IMR-90 (cell line): ENCODE results near the gene BRS3. TPM values are rescaled to one million over a fixed set of nuclear protein-coding genes. Genes with fewer than 3 reads are reported as not detected.

Experiments
- ATAC-seq: fragments of 200-7000 bp; cut with Tn5 transposase; 2 replicates; pipeline ENCODE4 v1.9.1; 2020; ENCODE audit warnings: low read depth, mild to moderate bottlenecking, moderate library complexity
- BruUV-seq: library from RNA; stranded (reverse); fragments of 400-500 nt; replicated peaks from 2 replicates; lab custom pipeline; 2021; lab: Mats Ljungman, UMichigan
- CTCF ChIA-PET: fragments of 300-600 bp; formaldehyde crosslinking; extraction: SDS; loops from one replicate; lab custom pipeline; 2021; ENCODE audit warnings: antibody characterized with exemption; lab: Yijun Ruan, JAX
- POLR2A ChIA-PET: fragments of 300-600 bp; sonication (Branson Sonifier 250); formaldehyde crosslinking; loops from one replicate; lab custom pipeline; 2022; ENCODE audit warnings: antibody characterized with exemption; ENCODE audit not compliant: unreplicated experiment; lab: Charles Lee
- DNase-seq: peaks from one replicate; pipeline ENCODE4 v3.0.0; 2013
- H2AFZ ChIP-seq: replicated peaks from 2 replicates; pipeline ENCODE3; 2013; ENCODE audit warnings: low read length, mild to moderate bottlenecking; ENCODE audit not compliant: poor library complexity
- H2AK5ac ChIP-seq: 2 replicates; pipeline ENCODE4 v1.6.1; 2013; ENCODE audit warnings: low read depth, low read length, inconsistent platforms
- H2AK9ac ChIP-seq: replicated peaks from 2 replicates; pipeline ENCODE3; 2013; ENCODE audit warnings: mild to moderate bottlenecking, low read depth, low read length, moderate library complexity; ENCODE audit not compliant: poor library complexity
- H2BK120ac ChIP-seq: 2 replicates; pipeline ENCODE4 v1.6.1; 2013; ENCODE audit warnings: low read depth, low read length, inconsistent platforms
- H2BK15ac ChIP-seq: 3 replicates; pipeline ENCODE4 v1.6.1; 2013; ENCODE audit warnings: low read depth, low read length, inconsistent platforms
- H2BK20ac ChIP-seq: 2 replicates; pipeline ENCODE4 v1.6.1; 2013; ENCODE audit warnings: low read depth, mild to moderate bottlenecking, inconsistent platforms, low read length, moderate library complexity
- H2BK5ac ChIP-seq: 2 replicates; pipeline ENCODE4 v1.6.1; 2013; ENCODE audit warnings: mild to moderate bottlenecking, low read depth, low read length, inconsistent platforms; ENCODE audit not compliant: poor library complexity, severe bottlenecking
- H3K14ac ChIP-seq: replicated peaks from 2 replicates; pipeline ENCODE4 v1.6.1; 2013; ENCODE audit warnings: low read depth, low read length, inconsistent platforms
- H3K18ac ChIP-seq: 2 replicates; pipeline ENCODE4 v1.6.1; 2013; ENCODE audit warnings: low read depth, low read length, control low read depth
- H3K23ac ChIP-seq: 2 replicates; pipeline ENCODE4 v1.6.1; 2013; ENCODE audit warnings: low read depth, low read length, inconsistent platforms
- H3K27ac ChIP-seq: 2 replicates; pipeline ENCODE4 v1.5.1; 2013; ENCODE audit warnings: mild to moderate bottlenecking, control low read depth, low read length; ENCODE audit not compliant: insufficient read depth
- H3K27me3 ChIP-seq: 2 replicates; pipeline ENCODE4 v1.6.1; 2013; ENCODE audit warnings: low read length; ENCODE audit not compliant: control insufficient read depth, insufficient read depth
- H3K36me3 ChIP-seq: 2 replicates; pipeline ENCODE4 v1.6.1; 2013; ENCODE audit warnings: low read length, mixed read lengths; ENCODE audit not compliant: control insufficient read depth, insufficient read depth
- H3K4ac ChIP-seq: 2 replicates; pipeline ENCODE4 v1.6.1; 2013; ENCODE audit warnings: low read depth, low read length, inconsistent platforms
- H3K4me1 ChIP-seq: 2 replicates; pipeline ENCODE4 v1.6.1; 2013; ENCODE audit warnings: low read length, mixed read lengths; ENCODE audit not compliant: control insufficient read depth, insufficient read depth
- H3K4me2 ChIP-seq: 2 replicates; pipeline ENCODE4 v1.6.1; 2013; ENCODE audit warnings: low read depth, mild to moderate bottlenecking, control low read depth, low read length, moderate library complexity
- H3K4me3 ChIP-seq: 2 replicates; pipeline ENCODE4 v1.5.1; 2013; ENCODE audit warnings: low read depth, mild to moderate bottlenecking, control low read depth, low read length, moderate library complexity; ENCODE audit not compliant: insufficient read depth
- H3K56ac ChIP-seq: 2 replicates; pipeline ENCODE4 v1.6.1; 2013; ENCODE audit warnings: low read length, inconsistent platforms; ENCODE audit not compliant: insufficient read depth; ENCODE audit errors: extremely low read depth
- H3K79me1 ChIP-seq, 2 experiments: 2 replicates each; pipeline ENCODE4 v1.6.1; 2013; ENCODE audit warnings: low read length in 2 of 2, inconsistent platforms in 1 of 2, low read depth in 1 of 2
- H3K9ac ChIP-seq: 2 replicates; pipeline ENCODE4 v1.6.1; 2013; ENCODE audit warnings: low read depth, low read length, control low read depth
- H3K9me1 ChIP-seq: 2 replicates; pipeline ENCODE4 v1.6.1; 2013; ENCODE audit warnings: low read length, inconsistent platforms; ENCODE audit not compliant: insufficient read depth
- H3K9me3 ChIP-seq: 2 replicates; pipeline ENCODE4 v1.6.1; 2013; ENCODE audit warnings: low read length; ENCODE audit not compliant: control insufficient read depth, insufficient read depth
- H4K20me1 ChIP-seq: 2 replicates; pipeline ENCODE4 v1.6.1; 2013; ENCODE audit warnings: low read length, inconsistent platforms; ENCODE audit not compliant: insufficient read depth
- H4K5ac ChIP-seq: 2 replicates; pipeline ENCODE4 v1.6.1; 2013; ENCODE audit warnings: mild to moderate bottlenecking, low read depth, low read length, control low read depth
- H4K8ac ChIP-seq, 2 experiments: 2 replicates each; pipeline ENCODE4 v1.6.1; 2013; ENCODE audit warnings: low read depth in 2 of 2, low read length in 2 of 2, control low read depth in 1 of 2, inconsistent platforms in 1 of 2
- H4K91ac ChIP-seq: 2 replicates; pipeline ENCODE4 v1.6.1; 2013; ENCODE audit warnings: low read depth, low read length, inconsistent platforms; ENCODE audit not compliant: insufficient read depth
- BHLHE40 ChIP-seq: fragments of 150-350 bp; IDR thresholded peaks from 2 replicates; pipeline ENCODE4 v1.6.1; 2016; ENCODE audit warnings: mild to moderate bottlenecking, low read depth, low read length
- CEBPB ChIP-seq: IDR thresholded peaks from 2 replicates; pipeline ENCODE4 v1.6.1; 2012; ENCODE audit warnings: low read depth, low read length, improper control_type of control experiment
- CHD1 ChIP-seq: IDR thresholded peaks from 2 replicates; pipeline ENCODE4 v1.6.1; 2012; ENCODE audit warnings: low read depth, low read length, improper control_type of control experiment
- CTCF ChIP-seq: conservative IDR thresholded peaks from 2 replicates; pipeline ENCODE4 v1.5.1; 2012; ENCODE audit warnings: mild to moderate bottlenecking, low read depth, low read length, improper control_type of control experiment
- MAZ ChIP-seq: IDR thresholded peaks from 2 replicates; pipeline ENCODE4 v1.6.1; 2012; ENCODE audit warnings: low read depth, mild to moderate bottlenecking, low read length, improper control_type of control experiment, moderate library complexity, borderline replicate concordance
- NFE2L2 ChIP-seq: fragments of 150-350 bp; IDR thresholded peaks from 2 replicates; pipeline ENCODE4 v1.6.1; 2016; ENCODE audit warnings: low read depth, mild to moderate bottlenecking, low read length
- POLR2A ChIP-seq: IDR thresholded peaks from 2 replicates; pipeline ENCODE4 v1.6.1; 2012; ENCODE audit warnings: mild to moderate bottlenecking, low read depth, low read length
- RAD21 ChIP-seq: IDR thresholded peaks from 2 replicates; pipeline ENCODE4 v1.6.1; 2012; ENCODE audit warnings: low read length, improper control_type of control experiment
- RCOR1 ChIP-seq: IDR thresholded peaks from 2 replicates; pipeline ENCODE4 v1.6.1; 2012; ENCODE audit warnings: mild to moderate bottlenecking, low read length, improper control_type of control experiment; ENCODE audit not compliant: insufficient replicate concordance
- SMC3 ChIP-seq: fragments of 150-350 bp; IDR thresholded peaks from 2 replicates; pipeline ENCODE4 v1.6.1; 2016; ENCODE audit warnings: low read depth, mild to moderate bottlenecking, antibody characterized with exemption, low read length, moderate library complexity
- USF2 ChIP-seq: fragments of 150-350 bp; IDR thresholded peaks from 2 replicates; pipeline ENCODE4 v1.6.1; 2017; ENCODE audit warnings: mild to moderate bottlenecking, antibody characterized with exemption, low read length, low read depth
- WGBS, 2 experiments: methylation state at CpG; one replicate each; pipeline versions ENCODE4 v1.1.5 to v1.1.7; 2013; ENCODE audit warnings: missing lambda C conversion rate in 2 of 2; ENCODE audit not compliant: insufficient read length in 1 of 2; ENCODE audit errors: extremely low coverage in 2 of 2; 5-methylcytosine and 5-hydroxymethylcytosine counted together
- dilution Hi-C: fragments of 300-500 bp; cut with HindIII; formaldehyde crosslinking; loops from one replicate; pipeline ENCODE4 v1.14.3; 2018; ENCODE audit warnings: low sequenced_read_pairs; ENCODE audit not compliant: unreplicated experiment
- in situ Hi-C: fragments of 300-500 bp; cut with MboI; formaldehyde crosslinking; loops from 3 replicates; pipeline ENCODE4 v1.14.3; 2019; ENCODE audit warnings: low sequenced_read_pairs, inconsistent platforms, mixed read lengths
- intact Hi-C: fragments of 100-400 bp; cut with micrococcal nuclease; formaldehyde crosslinking; loops from 2 replicates; pipeline ENCODE4 v1.10.0; 2022
- polyA plus RNA-seq, 3 experiments: library from polyadenylated mRNA; depleted of rRNA; stranded (reverse); fragments of >200 nt; gene quantifications; 2 replicates each; pipeline ENCODE4 v1.2.3, GENCODE V29; 2012; ENCODE audit warnings: low replicate concordance in 1 of 3
- total RNA-seq: library from RNA; depleted of rRNA; stranded (reverse); fragments of >200 nt; gene quantifications from 2 replicates; pipeline ENCODE4 v1.2.3, GENCODE V29; 2012

BRS3 gene
- total and polyA plus RNA-seq, 2 of the 4 experiments (the other 2 are of a cell fraction) = not detected

GRCh38 chrX:136525738-136526606 is 38.2 kb downstream of the BRS3 start (continued):
- no peak for TF ChIP-seq CEBPB

- no peak overlapping the region for H2BK120ac ChIP-seq
- no peak overlapping the region for H3K4me2 ChIP-seq
- H3K14ac ChIP-seq = no peak overlapping the region
- H2BK20ac ChIP-seq = no peak overlapping the region
- H3K27me3 ChIP-seq = peaks cover 2% of the 10 kb centered on the region
- H3K18ac ChIP-seq = no peak overlapping the region
- in situ Hi-C loops = no loop called here
- H2AK9ac ChIP-seq = no peak overlapping the region
- no peak overlapping the region for H4K91ac ChIP-seq
- H3K4ac ChIP-seq = no peak overlapping the region
- POLR2A ChIA-PET = no interaction called here
- H2BK15ac ChIP-seq = no peak overlapping the region
- no peaks in the 10 kb centered on the region for H3K9me3 ChIP-seq
- DNase-seq (no peak), ATAC-seq (no peak)
- H4K8ac ChIP-seq = no peak overlapping the region
- H3K9ac ChIP-seq = no peak overlapping the region
- no peak overlapping the region for H4K5ac ChIP-seq
- no peak overlapping the region for H3K23ac ChIP-seq
- intact Hi-C loops = no loop called here
- H3K4me1 ChIP-seq = no peaks in the 10 kb centered on the region
- CTCF ChIA-PET = no interaction called here
- H3K79me1 ChIP-seq = no peaks in the 10 kb centered on the region
- BruUV-seq = no TSS peak
- 29% methylated on average over 3 of the region's 8 CpGs; no CpG with 5 or more reads in 1 of the 2 experiments for WGBS, 2 experiments
- dilution Hi-C loops = no loop called here
- H3K27ac ChIP-seq = no peak overlapping the region
- H2AK5ac ChIP-seq = no peak overlapping the region
- H3K36me3 ChIP-seq = no peaks in the 10 kb centered on the region
- H2AFZ ChIP-seq = no peak overlapping the region
- H2BK5ac ChIP-seq = no peak overlapping the region
- H3K4me3 ChIP-seq = no peak overlapping the region
- no peak overlapping the region for H3K56ac ChIP-seq
- no peaks in the 10 kb centered on the region for H3K9me1 ChIP-seq
- no peaks in the 10 kb centered on the region for H4K20me1 ChIP-seq
- TF ChIP-seq NFE2L2 (no peak), RAD21 (no peak), MAZ (no peak), RCOR1 (no peak), USF2 (no peak), CEBPB (no peak), BHLHE40 (no peak), POLR2A (no peak), CTCF (no peak), SMC3 (no peak), CHD1 (no peak)
Observed at GRCh38 chrX:136528645-136529315, 41.0 kb downstream of the BRS3 start.
